GM04504 (cell line): ENCODE measurements around the gene POLR2H.

ENCODE experiments used
- DNase-seq: peaks from one replicate; pipeline ENCODE4 v3.0.0-alpha.2; 2012; ENCODE audit warnings: low read depth

The POLR2H gene

DNA sequence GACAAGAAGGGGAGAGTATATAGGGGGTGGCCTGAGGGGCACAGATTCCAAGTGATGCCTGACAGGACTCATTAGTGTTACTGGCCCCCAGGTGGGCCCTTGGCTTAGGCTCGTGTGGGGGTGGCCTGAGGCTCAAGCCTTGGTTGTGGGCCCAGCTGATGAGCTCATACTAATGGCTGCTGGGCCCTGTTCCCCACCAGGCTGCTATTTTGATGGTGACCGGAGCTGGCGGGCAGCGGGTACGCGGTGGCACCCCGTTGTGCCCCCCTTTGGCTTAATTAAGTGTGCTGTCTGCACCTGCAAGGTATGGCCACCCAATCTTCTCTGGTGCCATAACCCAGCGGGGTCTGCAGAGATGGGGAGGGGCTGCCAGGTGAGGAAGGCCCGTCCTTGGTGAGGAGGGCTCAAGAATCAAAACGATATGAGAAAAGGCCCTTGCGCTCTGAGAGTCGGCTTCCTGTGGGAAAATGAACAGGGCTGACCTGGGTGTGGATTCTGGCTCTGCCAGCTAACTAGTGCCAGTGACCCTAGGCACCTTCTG lies 25.7 kb downstream of the POLR2H start:
- DNase-seq: no peak

DNA sequence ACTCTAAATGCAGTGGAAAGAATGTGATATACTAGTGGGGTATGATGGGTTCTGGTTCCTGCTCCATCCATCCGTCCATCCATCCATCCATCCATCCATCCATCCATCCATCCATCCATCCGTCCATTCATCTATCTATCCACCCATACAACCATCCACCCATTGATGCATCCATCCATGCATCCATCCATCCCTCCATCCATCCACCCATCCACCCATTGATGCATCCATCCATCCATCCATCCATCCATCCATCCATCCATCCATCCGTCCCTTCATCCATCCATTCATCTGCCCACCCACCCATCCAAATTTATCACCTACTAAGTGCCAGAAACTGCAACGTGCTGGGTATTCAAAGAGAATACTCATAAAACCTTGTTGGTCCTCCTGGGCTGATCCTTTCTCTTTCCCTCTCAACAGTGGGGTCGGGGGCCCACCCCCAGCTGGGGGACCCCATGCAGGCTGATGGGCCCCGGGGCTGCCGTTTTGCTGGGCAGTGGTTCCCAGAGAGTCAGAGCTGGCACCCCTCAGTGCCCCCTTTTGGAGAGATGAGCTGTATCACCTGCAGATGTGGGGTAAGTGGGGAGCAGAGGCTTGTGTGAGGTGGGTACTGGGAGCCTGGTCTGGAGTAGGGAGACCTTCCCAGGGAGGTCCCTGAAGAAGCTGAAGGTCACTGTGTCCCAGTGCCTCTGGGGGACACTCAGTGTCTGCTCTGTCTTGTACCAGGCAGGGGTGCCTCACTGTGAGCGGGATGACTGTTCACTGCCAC lies 26.8 kb downstream of the POLR2H start:
- no peak for DNase-seq

DNA sequence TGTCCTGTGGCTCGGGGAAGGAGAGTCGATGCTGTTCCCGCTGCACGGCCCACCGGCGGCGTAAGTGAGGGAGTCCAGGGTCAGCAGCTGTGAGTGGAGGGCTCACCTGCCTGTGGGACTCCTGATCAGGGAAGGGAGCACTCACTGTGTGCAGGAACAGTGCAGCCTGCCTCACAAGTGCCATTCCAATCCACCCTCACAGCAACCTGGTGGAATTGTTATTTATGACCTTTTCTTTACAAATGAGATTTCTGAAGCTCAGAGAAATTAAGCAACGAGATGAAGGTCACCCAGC lies 27.4 kb downstream of the POLR2H start:
- DNase-seq: no peak

DNA sequence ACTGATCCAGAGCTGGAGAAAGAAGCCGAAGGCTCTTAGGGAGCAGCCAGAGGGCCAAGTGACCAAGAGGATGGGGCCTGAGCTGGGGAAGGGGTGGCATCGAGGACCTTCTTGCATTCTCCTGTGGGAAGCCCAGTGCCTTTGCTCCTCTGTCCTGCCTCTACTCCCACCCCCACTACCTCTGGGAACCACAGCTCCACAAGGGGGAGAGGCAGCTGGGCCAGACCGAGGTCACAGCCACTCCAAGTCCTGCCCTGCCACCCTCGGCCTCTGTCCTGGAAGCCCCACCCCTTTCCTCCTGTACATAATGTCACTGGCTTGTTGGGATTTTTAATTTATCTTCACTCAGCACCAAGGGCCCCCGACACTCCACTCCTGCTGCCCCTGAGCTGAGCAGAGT lies 27.9 kb downstream of the POLR2H start:
- no peak for DNase-seq

DNA sequence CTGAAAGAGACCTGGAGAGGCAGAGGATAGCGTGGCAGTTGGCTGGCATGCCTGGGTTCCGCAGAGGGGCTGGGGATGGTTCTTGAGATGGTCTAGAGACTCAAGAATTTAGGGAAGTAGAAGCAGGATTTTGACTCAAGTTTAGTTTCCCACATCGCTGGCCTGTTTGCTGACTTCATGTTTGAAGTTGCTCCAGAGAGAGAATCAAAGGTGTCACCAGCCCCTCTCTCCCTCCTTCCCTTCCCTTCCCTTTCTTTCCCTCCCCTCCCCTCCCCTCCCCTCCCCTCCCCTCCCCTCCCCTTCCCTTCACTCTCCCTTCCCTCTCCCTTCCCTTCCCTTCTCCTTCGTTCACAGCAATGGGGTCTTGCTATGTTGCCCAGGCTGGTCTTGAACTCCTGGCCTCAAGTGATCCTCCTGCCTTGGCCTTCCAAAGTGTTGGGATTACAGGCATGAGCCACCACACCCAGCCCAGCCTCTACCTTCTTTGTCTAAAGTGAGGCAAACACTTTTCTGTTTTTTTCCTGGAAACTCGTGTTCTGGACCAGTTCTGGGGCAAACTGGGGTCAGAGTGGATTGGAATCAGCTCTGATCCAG lies 28.5 kb downstream of the POLR2H start:
- DNase-seq: no peak

GRCh38 chr3:184391266-184391665 lies 29.8 kb downstream of the POLR2H start:
- DNase-seq: no peak

DNA sequence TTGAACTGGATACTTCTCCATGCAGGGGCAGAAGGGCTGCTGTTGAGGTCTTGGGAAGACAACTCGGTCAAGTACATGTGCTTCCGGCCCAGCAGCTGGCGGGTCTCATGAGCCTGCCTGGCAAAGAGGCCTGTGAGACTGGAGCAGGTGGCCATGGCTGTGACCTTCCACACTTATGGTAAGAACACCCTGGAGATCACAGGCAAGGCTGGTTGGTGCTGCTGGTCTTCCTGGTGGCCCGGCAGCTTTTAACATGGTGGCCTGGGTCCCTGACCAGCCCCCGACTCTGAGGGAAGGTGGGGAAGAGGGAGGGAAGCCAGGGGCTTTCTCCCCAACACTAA lies 33.8 kb downstream of the POLR2H start:
- no peak for DNase-seq

- DNase-seq: peak; percentile 91
Observed at GRCh38 chr3:184399410-184399809, 37.9 kb downstream of the POLR2H start.

DNA sequence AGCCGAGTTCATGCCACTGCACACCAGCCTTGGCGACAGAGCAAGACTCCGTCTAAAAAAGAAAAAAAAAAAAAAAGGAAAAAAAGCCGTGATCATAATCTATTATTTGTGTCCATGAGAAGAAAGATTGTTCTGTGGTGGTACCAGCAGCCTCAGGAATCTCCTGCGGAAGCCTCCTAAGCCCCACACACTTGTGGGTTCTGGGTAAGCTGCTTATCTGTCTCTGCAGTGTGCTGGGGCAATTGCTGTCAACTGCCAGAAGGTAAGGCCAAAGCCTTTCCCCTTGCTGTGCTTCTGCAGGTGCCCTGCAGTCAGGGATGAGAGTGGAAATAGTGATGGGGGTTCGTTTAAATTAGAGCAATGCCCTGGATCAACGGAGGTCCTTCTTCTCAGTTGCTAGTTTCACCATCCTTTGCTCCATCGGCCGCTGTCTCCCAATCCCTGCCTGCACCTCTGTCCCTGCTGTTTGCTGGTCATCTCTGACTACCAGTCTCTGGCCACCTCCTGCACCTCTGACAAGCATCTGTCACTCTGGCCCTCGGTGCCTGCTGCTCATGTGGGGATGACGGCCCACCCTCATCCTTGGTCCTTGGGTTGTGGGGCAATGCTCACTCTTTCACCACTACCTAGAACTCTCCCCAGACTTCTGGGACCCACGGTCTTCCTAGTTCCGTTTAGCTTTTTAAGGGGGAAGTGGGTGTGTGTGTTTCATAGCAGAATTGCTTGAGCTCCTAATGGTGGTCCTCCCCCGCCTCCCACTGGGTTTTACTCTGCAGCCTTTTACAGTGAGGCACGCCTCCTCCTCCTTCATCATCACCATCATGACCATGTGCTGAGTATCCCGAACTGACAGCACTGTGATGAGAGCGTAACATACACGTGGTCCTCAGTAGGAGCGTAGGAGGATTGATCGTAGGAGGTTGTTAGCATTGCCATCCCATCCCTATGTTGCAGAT lies 43.8 kb downstream of the POLR2H start:
- no peak for DNase-seq

DNA sequence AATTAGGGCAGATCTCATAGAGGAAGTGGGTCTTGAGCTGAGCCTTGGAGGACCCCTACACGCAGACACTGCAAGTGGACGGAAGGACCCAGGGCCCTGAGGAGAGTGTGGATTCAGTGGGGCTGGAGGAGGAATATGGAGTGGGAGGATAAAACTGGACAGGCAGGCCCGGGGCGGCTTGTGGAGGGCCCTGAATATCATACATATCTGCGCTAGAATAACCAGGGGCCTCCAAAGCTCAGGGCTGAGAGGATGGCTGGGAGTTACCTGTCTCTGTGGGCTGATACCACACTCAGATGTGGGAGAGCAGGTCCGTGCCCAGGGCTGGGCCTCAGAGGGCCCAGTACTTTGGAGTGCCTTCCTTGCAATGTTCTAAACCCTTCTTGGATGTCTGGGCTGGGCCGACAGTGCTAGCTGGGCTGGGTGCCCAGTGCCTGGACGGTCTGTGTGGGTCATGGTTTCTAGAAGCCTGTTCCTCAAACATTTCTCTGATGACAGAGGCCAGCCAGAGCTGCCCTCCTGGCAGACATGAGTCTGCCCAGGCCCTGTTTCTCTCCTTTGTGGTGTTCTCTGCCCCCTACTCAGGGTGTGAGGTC lies 47.9 kb downstream of the POLR2H start:
- DNase-seq: no peak

DNA sequence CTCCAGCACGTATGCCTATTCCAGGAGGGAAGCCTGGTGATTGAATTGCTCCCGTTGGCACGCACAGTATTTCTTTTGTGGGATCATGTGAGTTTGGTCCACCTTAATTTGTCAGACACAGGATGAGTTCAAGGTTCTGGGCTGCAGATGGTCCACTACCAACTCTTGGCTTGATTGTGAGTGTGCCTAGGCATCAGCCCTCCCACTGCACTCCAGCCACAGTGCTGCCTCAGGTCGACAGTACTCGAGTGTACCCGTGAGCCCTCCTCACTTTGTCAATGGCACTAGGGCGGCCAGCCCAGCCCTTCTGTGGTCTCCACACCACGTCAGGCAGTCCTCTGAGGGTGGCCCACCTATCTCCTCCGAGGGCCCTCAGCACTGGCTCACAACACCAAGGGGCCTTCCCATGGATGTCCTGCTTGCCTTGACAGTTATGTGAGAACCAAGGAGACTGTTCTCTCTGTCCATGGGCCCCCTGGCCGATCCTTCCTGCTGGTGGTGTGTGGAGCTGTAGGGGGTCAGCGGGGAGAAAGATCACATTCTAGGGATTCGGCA lies 48.5 kb downstream of the POLR2H start:
- no peak for DNase-seq

- no peak for DNase-seq
Observed at GRCh38 chr3:184414418-184415202, 53.1 kb downstream of the POLR2H start.

DNA sequence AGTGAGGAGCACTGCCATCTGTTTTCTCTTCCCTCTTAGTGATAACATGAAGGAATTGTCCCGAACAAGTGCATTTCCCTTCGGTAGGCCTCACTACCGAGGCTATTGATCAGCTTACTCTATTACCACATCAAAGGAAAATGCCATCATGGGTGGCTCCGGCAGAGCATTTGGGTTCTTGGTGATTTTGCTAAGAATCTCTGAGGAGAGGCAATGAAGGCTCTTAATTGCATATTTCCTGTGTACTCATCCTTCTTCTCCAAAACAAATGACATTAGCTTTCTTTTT lies 53.6 kb downstream of the POLR2H start:
- DNase-seq: no peak

DNA sequence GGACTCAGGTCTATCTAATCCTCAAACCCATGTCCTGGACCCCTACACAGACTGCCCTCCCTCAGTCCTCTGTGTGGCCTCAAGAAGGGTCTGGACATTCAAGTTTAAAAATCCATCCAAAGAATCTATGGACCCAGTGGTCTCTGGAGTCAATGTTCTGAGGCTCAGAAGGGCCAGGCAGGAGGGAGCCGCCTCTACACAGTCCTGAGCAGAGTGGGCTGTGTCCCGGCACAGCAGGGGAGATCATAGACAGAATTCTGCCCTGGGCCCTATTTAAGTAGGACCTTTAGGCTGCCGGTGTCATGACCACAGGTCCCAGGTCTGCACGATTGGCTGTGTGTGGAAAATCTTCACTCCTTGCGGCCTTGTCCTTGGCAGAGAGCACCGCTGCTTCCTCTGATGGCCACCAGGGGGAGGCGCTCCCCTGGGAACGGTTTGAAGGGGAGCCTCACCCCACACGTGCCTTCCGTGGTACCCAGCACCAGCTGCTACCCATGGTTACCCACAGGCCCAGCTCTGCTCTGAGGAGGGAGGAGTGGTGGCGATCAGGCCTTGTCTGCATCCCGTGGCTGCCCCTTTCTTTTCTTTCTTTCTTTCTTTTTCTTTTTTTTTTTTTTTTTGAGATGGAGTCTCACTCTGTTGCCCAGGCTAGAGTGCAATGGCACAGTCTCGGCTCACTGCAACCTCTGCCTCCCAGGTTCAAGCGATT lies 56.3 kb downstream of the POLR2H start:
- peak; percentile 35 for DNase-seq
